ENCODE results near the gene COL7A1.

Gene COL7A1

GRCh38 chr3:48595075-48595525 lies at the start of gene COL7A1:
TSS of gene COL7A1 (minus strand) at chr3:48595329. CDS start at chr3:48595159, 170 bp downstream.
- no peak for DNase-seq

- DNase-seq: no peak
Measured at GRCh38 chr3:48642605-48643004, 47.5 kb upstream of the COL7A1 start.

DNA sequence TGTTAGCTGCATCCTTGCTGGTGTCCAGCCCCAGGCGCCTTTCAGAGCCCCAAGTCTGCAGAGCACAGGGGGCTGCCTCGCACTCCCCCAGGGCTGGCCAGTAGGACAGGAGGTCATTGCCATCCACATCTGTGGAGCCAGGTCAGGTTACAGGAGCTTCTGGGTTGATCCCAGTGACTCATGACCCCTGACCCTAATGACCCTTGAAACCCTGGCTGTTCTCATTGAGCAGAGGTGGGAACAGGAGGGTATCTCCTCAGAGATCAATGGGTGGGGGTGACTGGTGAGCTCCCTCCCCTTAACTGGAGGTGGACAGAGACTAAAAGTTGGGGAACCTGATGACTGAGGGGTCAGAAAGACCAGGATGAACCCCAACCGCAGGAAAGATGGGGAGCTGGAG lies 46.3 kb upstream of the COL7A1 start:
- no peak for DNase-seq

DNA sequence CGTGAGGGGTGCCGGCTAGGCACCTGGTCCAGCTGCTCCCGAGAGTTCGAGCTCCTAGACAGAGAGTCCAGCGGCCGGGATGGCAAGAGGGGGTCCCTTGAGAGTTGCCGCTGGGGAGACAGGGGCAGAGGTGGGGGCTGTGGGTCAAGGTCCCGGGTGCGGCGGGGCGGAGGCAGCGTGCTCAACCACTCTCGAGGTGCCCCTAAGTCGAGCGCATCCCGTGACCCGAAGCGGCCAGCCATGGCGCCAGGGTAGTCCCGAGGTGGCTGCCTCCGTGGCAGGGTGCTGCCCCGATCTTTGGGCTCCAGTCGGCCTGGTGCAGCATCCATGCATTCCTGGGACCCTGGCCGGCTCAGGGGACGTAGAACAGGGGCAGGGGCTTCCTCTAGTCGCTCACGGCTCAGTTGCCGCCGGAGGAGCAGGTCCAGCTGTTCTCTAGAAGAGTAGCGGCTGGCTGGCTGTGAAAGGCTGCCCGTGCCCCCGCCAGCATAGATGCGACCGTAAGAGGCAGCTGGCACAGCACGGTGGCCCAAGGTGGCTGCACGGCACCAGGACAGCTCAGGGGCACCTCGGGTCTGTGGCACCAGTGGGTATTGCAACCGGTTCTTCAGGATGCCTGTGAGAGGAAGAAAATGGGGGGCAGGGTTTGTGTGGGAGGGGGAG lies 44.9 kb upstream of the COL7A1 start:
- DNase-seq: no peak

DNA sequence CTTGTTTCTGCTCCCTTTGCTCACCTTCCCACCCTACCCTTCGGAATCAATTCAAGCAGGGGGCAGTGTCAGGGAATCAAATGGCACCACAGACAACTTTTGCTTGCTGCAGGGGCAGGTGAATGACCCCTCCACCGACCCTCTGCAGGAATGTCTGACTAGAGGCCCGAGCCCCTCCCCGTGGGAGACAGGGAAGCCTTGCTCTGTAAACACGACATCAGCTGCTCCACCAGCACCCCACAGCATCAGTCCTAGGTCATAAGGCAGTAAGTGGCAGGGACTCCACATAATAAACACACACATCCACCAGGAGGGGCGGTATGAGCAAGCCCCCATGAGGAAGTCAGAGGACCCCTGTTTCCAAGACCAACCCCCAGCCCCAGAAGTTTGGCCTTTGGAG lies 42.2 kb upstream of the COL7A1 start:
- no peak for DNase-seq

GRCh38 chr3:48636149-48636655 lies 41.1 kb upstream of the COL7A1 start:
- no peak for DNase-seq

DNA sequence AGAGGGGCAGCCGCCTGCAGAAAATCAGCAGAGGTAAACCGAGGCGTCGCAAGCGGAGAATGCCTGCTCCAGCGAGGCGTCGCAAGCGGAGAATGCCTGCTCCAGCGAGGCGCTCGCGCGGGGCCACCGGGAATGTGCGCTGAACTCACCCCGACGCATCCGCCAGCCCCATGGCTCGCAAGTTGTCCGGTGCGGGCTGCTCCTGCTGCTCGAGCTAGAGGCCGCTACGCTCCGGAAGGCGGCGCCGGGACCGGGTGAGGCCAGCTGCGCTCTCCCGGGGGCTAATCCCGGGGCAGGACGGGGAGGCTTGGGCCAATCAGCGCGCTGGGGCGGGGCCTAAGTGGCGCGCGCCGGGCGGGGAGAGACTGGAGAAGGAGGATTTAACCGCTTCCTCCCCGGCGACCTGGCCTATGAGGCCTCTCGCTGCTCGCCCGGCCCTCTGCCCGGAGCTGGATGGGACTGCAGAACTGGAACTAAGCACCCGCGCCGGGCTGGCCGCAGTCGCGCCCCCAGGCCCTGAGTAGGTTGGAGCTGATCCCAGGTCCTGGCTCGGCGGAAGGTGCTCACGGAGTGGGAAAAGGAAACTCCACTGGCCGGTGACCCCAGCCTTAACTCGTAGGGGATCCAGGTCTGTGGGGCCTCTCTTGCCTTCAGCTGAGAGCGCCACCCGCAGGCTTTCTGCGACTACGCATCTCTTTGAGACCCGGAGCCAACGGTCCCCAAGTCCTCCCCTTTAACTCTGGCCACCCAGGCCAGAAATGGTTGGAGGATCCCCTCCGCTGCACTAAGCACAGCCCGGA lies 40.3 kb upstream of the COL7A1 start, which contains the start of gene SLC26A6:
SLC26A6 (minus strand) TSS at position 240 of the 800 bp plus-strand sequence; CDS start at position 172, 68 bp downstream.
- peak; percentile 96 for DNase-seq

- peak; percentile 71 for DNase-seq
Measured at GRCh38 chr3:48634661-48635221, 39.6 kb upstream of the COL7A1 start.

DNA sequence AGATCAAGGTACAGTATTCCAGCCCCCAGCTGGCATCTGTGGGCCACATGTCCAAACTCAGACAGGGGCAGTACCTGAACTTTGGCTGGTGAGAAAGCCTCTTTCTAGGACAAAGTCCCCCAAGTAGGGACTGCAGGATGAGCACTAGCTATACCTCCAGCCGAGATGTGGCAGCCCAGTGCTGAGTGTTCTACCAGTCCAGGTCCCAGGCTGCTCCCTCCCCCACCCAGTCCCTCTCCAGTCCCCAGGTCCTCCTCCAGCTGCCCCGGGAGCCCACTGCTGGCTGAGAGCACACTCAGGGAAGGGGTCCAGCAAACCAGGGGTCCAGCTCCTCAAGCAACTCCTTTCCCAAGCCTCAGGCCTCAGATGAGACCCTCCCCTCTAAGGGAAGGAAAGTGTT lies 38.6 kb upstream of the COL7A1 start:
- DNase-seq: no peak

GRCh38 chr3:48633256-48633655 lies 38.1 kb upstream of the COL7A1 start:
- no peak for DNase-seq

DNA sequence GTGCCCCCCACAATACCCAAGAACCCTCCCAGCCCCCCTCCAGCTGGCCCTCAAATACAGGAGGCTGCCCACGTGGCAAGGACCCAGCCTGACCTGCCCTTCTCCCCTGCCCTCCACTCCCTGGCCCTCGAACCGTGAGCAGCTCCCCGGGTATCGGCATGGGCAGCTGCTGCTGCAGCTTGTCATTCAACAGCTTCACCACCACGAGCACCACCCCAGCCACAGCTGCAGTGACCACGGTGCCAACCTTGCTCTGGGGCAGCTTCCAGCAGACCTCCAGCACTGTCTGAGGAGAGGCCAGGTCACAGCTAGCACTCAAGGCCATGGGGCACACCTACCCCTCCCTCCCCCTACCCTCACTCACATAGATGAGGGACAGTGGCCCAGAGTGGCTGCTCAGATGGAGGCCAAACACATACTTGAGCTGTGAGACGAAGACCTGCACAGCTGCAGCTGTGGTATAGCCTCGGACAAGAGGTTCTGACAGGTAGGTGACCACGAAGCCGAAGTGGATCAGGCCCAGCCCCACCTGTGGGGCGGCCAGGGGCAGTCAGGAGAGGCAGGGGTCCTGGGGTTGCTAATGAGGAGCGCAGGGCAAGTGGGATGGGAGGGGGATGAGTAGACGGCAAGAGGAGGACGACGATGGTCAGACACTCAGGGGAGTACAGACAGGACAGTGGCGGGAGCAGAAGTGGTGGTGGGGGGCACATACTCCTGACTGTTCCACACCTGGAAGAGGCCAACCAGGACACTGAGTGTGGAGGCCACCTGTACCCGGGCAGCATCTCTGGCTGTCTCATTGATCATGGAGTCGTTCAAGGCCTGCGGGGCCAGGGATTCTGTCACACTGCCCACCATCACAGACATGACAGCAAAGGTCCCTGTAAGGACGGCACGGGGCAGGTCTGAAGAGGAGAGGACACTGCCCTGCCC lies 36.7 kb upstream of the COL7A1 start:
- DNase-seq: no peak

- DNase-seq: no peak
Measured at GRCh38 chr3:48630833-48631232, 35.7 kb upstream of the COL7A1 start.

GRCh38 chr3:48630407-48630806 lies 35.3 kb upstream of the COL7A1 start:
- no peak for DNase-seq

- no peak for DNase-seq
Measured at GRCh38 chr3:48629894-48630293, 34.8 kb upstream of the COL7A1 start.

DNA sequence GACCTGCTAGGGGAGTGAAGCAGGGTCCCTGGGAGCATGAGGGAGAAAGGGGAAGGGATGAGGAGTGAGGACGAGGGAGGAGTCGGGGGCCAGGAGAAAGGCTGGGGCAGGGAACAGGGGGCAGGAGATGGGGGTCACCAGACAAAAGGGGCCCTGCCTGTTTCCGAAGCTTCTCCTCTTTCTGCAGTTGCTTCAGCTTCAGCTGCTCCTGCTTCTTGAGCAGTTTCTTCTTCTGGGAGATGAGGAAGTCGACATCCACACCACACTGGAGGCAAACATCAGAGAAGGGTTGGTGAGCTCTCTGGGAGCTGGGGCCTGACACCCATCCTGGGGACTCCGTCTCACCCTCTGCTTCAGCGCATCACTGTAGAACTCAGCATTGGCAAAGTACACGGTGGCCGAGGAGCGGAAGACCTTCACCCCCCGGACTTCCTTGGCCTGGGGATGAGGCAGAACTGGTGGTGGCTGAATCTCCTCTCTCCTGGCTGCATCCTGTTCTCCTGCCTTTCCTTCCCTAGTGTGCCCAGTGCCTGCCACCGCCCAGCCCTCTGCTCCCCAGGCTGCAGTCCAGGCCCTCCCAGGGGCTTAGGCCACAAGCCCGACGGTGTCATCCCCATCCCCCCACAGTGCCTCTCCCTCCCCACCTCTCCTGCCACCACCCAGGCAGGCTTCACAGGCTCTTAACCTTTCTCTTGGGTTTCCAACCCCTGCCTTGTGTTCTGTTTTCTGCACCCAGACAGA lies 33.3 kb upstream of the COL7A1 start:
- no peak for DNase-seq

GRCh38 chr3:48625600-48625999 lies 30.5 kb upstream of the COL7A1 start:
- no peak for DNase-seq

DNA sequence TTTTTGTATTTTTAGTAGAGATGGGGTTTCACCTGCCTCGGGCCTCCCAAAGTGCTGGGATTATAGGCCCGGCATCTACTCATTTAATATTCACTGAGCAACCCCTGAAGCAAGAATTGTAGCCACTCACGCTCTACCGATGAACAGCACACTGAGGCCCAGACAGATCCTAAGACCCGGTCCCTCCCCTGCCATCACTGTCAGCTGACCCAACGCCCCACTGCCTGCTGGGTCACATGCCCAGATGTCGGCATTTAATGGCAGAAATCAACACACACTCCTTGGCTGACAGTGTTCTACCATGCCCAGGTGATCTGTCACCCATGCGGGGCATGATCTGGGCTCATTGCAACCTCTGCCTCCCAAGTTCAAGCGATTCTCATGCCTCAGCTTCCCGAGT lies 29.6 kb upstream of the COL7A1 start:
- DNase-seq: no peak

GRCh38 chr3:48623851-48624547 lies 28.9 kb upstream of the COL7A1 start:
- DNase-seq: no peak

DNA sequence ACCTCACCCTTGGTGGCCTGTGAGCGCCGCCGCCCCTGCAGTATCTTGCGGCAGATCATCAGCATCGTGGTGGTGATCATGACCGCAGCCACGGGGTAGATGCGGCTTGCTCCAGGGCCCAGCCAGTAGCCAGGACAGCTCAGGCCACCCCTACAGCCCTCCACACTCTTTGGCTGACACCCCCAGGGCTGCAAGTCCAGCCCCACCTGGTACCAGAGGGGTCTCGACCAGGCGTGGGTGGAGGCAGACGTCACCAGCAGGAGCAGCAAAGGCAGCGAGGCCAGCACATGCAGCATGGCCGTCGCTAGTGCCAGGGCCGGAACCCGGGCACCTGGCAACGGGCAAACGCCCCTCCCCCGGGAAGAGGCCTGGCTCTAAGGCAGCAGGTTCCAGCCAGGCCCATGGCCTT lies 26.3 kb upstream of the COL7A1 start, which contains the start of gene TMEM89:
TMEM89 (minus strand) TSS at position 309 of the 409 bp plus-strand sequence; CDS start at position 296, 13 bp downstream.
- no peak for DNase-seq

GRCh38 chr3:48619541-48620524 lies 24.7 kb upstream of the COL7A1 start:
- DNase-seq: no peak

All from CD4-positive, alpha-beta T cell treated with Interleukin-17A for 4 hours (primary cell).